ENCODE results near the gene PCBD2. TPM values are rescaled to one million over a fixed set of nuclear protein-coding genes. Genes with fewer than 3 reads are reported as not detected.
"Not testable (repeated sequence)": the region's sequence is repeated elsewhere in the genome, so short reads cannot be mapped to it uniquely, and the experiment has no call there.

Gene PCBD2
- polyA plus RNA-seq, 3 donors from 2014 or later = 2.8 to 9.3 (median 7.1) TPM

GRCh38 chr5:134887593-134888159 is 17.3 kb upstream of the PCBD2 start:
- Mint-ChIP-seq H3K4me3 (no peak overlapping the region), H3K4me1 (peaks cover 15 to 34% of the 10 kb centered on the region in 2 donors), H3K36me3 (peaks cover 3 to 11% (median 3%) of the 10 kb centered on the region in 3 donors), H3K27me3 (ENCODE audit: low read depth in 3 of 3) (no peaks in the 10 kb centered on the region), H3K9me3 (no peaks in the 10 kb centered on the region), H3K27ac (no peak overlapping the region)
- no peak for DNase-seq

DNA sequence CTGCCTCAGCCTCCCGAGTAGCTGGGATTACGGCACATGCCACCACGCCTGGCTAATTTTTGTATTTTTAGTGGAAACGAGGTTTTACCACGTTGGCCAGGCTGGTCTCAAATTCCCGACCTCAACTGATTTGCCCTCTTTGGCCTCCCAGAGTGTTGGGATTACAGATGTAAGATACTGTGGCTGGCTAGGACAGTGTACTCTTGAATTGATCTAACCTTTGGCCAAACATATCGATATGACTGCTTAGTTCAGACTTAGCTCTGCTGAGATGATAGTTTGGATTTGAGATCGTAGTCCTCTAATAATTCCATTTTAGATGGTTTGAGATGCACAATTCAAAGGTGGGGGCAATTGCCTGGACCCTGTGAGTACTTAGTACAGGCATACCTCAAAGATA is 15.6 kb upstream of the PCBD2 start:
- Mint-ChIP-seq H3K27me3 (ENCODE audit: low read depth in 3 of 3) (no peaks in the 10 kb centered on the region), H3K36me3 (peaks cover 6 to 12% (median 7%) of the 10 kb centered on the region in 3 donors), H3K9me3 (no peaks in the 10 kb centered on the region), H3K27ac (no peak overlapping the region), H3K4me1 (peaks cover 16 to 36% of the 10 kb centered on the region in 2 donors), H3K4me3 (no peak overlapping the region)
- DNase-seq = no peak

DNA sequence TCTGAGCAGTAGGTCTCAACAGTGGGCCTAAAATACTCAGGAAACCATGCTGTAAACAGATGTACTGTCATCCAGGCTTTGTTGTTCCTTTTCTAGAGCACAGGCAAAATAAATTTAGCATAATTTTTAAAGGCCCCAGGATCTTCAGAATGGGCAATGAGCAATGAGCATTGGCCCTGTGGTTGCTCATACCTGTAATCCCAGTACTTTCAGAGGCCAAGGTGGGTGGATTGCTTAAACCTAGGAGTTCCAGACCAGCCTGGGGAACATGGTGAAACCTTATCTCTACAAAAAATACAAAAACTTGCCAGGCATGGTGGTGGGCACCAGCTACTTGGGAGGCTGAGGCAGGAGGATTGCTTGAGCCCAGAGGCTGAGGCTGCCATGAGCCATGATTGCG is 13.5 kb upstream of the PCBD2 start:
- peaks cover 5 to 18% of the 10 kb centered on the region in 2 donors for H3K4me1 Mint-ChIP-seq
- no peak overlapping the region for H3K4me3 Mint-ChIP-seq
- no peak for DNase-seq
- no peak overlapping the region for H3K27ac Mint-ChIP-seq
- peaks cover 6 to 12% (median 7%) of the 10 kb centered on the region in 3 donors for H3K36me3 Mint-ChIP-seq
- H3K27me3 Mint-ChIP-seq (ENCODE audit: low read depth in 3 of 3) = no peaks in the 10 kb centered on the region
- H3K9me3 Mint-ChIP-seq = no peaks in the 10 kb centered on the region

DNA sequence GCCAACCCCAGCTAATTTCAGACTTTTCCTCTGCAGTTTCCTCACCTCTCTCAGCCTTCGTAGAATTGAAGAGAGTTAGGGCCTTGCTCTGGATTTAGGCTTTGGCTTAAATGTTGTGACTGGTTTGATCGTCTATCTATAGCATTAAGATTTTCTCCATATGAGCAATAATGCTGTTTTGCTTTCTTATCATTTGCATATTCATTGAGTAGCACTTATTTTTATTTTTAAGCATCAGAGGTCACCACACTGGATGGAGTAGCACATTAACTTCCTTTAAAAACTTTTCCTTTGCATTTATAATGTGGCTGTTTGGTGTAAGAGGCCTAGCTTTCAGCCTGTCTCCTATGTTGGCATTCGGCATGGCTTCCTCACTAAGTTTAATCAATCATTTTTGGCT is 12.6 kb upstream of the PCBD2 start:
- Mint-ChIP-seq H3K4me3 (no peak overlapping the region), H3K27ac (peak overlapping the region in 1 of 6 donors; percentile 26), H3K9me3 (no peaks in the 10 kb centered on the region), H3K4me1 (peaks cover 5 to 18% of the 10 kb centered on the region in 2 donors), H3K36me3 (peaks cover 6 to 12% (median 7%) of the 10 kb centered on the region in 3 donors), H3K27me3 (ENCODE audit: low read depth in 3 of 3) (no peaks in the 10 kb centered on the region)
- DNase-seq = no peak

DNA sequence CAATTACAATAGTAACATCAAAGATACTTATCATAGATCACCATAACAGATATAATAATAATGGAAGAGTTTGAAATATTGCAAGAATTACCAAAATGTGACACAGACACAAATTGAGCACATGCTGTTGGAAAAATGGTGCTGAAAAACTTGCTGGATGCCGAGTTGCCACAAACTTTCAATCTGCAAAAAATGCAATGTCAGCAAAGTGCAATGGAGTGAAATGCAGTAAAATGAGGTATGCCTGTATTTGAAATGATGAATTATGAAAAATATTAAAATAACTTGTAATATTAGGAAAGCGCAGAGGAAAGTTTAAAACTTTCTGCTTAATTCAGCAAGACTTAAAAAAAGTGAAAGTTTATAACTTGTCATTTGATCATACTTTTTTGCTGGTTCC is 12.0 kb upstream of the PCBD2 start:
- no peak for DNase-seq
- Mint-ChIP-seq H3K36me3 (peaks cover 6 to 12% (median 9%) of the 10 kb centered on the region in 3 donors), H3K27me3 (ENCODE audit: low read depth in 3 of 3) (no peaks in the 10 kb centered on the region), H3K4me3 (no peak overlapping the region), H3K4me1 (peaks cover 5 to 18% of the 10 kb centered on the region in 2 donors), H3K9me3 (no peaks in the 10 kb centered on the region), H3K27ac (peak overlapping the region in 2 of 6 donors; percentile 51 to 66)

DNA sequence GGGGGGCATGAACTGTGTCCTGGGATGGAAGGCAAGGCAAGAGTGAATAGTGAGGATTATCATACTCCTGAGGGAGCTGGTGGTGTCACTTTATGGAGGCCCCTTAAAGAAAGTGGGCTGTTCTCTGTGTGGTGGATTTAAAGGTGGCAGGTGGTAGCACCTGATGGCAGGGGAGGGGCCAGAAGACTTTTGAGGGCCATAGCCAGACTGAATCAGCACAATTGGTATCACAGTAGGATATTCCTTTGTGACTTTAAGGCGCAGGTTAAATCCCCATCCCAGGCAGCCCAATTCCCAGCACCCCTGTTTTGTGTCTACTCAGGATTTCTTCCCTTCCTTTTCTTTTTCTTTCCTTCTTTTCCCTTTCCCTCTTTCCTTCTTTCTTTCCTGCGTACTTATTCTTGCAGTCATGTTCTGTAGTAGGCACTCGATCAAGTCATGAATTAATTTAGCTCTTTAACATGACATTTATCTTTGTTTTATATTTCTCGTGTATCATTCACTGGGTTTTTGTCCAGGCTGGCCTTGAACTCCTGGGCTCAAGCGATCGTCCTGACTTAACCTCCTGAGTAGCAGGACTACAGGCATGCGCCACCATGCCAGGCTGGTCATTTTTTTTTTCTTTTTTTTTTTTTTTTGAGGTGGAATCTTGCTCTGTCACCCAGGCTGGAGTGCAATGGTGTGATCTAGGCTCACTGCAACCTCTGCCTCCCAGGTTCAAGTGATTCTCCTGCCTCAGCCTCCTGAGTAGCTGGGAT is 11.0 kb upstream of the PCBD2 start:
- no peak for DNase-seq
- no peaks in the 10 kb centered on the region for H3K9me3 Mint-ChIP-seq
- no peak overlapping the region for H3K4me3 Mint-ChIP-seq
- H3K36me3 Mint-ChIP-seq = peaks cover 6 to 19% (median 11%) of the 10 kb centered on the region in 3 donors
- H3K27ac Mint-ChIP-seq = no peak overlapping the region
- H3K27me3 Mint-ChIP-seq (ENCODE audit: low read depth in 3 of 3) = no peaks in the 10 kb centered on the region
- H3K4me1 Mint-ChIP-seq = peaks cover 5 to 18% of the 10 kb centered on the region in 2 donors

GRCh38 chr5:134902071-134902801 is 2.7 kb upstream of the PCBD2 start:
- H3K4me1 Mint-ChIP-seq = peaks cover 7 to 10% of the 10 kb centered on the region in 2 donors
- peak overlapping the region in 2 of 5 donors; percentile 5 to 18 for H3K4me3 Mint-ChIP-seq
- DNase-seq = no peak
- H3K9me3 Mint-ChIP-seq = no peaks in the 10 kb centered on the region
- H3K36me3 Mint-ChIP-seq = peaks cover 0 to 16% (median 14%) of the 10 kb centered on the region in 3 donors
- peaks cover 5 to 6% (median 6%) of the 10 kb centered on the region in 3 donors for H3K27me3 Mint-ChIP-seq (ENCODE audit: low read depth in 3 of 3)
- H3K27ac Mint-ChIP-seq = peak overlapping the region in 5 of 6 donors; percentile 28 to 84 (median 49)

DNA sequence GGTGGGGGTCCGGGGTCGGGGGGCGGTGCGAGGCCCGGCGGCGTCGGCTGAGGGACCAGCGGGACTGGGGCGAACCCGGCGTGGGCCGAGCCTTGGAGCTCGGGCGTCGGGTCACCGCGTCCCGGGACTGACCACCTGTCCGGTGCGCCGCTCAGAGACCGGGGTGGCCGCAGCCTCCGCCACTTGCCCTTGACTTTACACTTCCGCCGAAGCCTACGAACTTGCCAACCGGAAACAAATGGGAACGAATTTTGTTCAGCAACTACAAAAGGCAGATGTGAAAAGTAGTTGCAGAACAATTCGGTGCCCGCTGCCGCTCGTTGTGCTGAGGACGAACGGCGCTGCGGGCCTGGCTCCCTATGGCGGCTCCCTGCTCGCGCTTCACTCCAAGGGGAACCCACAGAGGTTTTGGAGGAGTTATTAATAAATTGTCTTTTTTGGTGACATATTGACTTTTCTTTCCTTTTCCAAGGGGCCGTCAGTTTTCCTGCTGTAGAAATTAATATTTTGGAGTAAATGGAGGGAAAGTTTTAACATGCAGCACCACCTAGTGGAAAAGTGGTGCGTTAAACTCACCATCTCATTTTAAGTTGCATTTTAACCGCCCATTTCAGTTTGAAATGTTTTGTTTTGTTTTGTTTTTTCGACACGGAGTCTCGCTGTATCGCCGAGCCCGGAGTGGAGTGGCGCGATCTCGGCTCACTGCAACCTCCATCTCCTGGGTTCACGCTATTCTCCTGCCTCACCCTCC is 490 bp downstream of the PCBD2 start:
- Mint-ChIP-seq H3K4me1 (peaks cover 7 to 10% of the 10 kb centered on the region in 2 donors), H3K27ac (peak overlapping the region; percentile 94 to 99 (median 96)), H3K9me3 (no peaks in the 10 kb centered on the region), H3K27me3 (ENCODE audit: low read depth in 3 of 3) (peaks cover 5 to 6% (median 6%) of the 10 kb centered on the region in 3 donors), H3K4me3 (peak overlapping the region; percentile 91 to 99 (median 97)), H3K36me3 (peaks cover 0 to 4% (median 0%) of the 10 kb centered on the region in 3 donors)
- peak; percentile 59 to 65 (median 63) for DNase-seq

GRCh38 chr5:134906811-134907210 is 1.9 kb downstream of the PCBD2 start:
- peaks cover 5 to 6% (median 6%) of the 10 kb centered on the region in 3 donors for H3K27me3 Mint-ChIP-seq (ENCODE audit: low read depth in 3 of 3)
- DNase-seq = no peak
- H3K4me1 Mint-ChIP-seq = peaks cover 7 to 10% of the 10 kb centered on the region in 2 donors

DNA sequence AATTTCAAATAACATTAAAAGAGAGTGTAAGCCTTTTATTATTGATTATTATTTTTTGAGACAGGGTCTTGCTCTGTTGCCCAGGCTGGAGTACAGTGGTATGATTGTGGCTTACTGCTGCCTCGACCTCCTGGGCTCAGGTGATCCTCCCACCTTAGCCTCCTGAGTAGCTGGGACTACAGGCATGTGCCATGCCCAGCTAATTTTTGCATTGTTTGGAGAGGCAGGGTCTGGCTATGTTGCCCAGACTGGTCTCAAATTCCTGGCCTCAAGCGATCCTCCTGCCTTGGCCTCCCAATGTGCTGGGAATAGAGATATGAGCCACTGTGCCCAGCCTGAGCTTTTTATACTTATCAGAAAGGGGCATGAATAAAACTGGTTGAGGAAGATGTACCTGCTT is 5.8 kb downstream of the PCBD2 start:
- not testable (repeated sequence) for DNase-seq; H3K9me3 Mint-ChIP-seq; H3K4me1 Mint-ChIP-seq; H3K36me3 Mint-ChIP-seq; H3K4me3 Mint-ChIP-seq; H3K27me3 Mint-ChIP-seq (ENCODE audit: low read depth in 3 of 3)
- peak overlapping the region in 1 of 6 donors; percentile 1 for H3K27ac Mint-ChIP-seq

More at GRCh38 chr5:134906811-134907210, 1.9 kb downstream of the PCBD2 start:
- Mint-ChIP-seq H3K36me3 (peaks cover 4 to 10% (median 4%) of the 10 kb centered on the region in 3 donors), H3K4me3 (peak overlapping the region in 4 of 5 donors; percentile 58 to 68 (median 66)), H3K27ac (peak overlapping the region; percentile 17 to 94 (median 70)), H3K9me3 (no peaks in the 10 kb centered on the region)

- Mint-ChIP-seq H3K9me3 (no peaks in the 10 kb centered on the region), H3K27me3 (ENCODE audit: low read depth in 3 of 3) (no peaks in the 10 kb centered on the region), H3K27ac (peak overlapping the region in 1 of 6 donors; percentile 1), H3K4me1 (no peaks in the 10 kb centered on the region), H3K4me3 (no peak overlapping the region), H3K36me3 (peaks cover 4 to 7% (median 7%) of the 10 kb centered on the region in 3 donors)
- no peak for DNase-seq
Observed at GRCh38 chr5:134911285-134912206, 6.6 kb downstream of the PCBD2 start.

- peaks cover 8 to 10% (median 10%) of the 10 kb centered on the region in 3 donors for H3K36me3 Mint-ChIP-seq
- no peaks in the 10 kb centered on the region for H3K4me1 Mint-ChIP-seq
- no peaks in the 10 kb centered on the region for H3K27me3 Mint-ChIP-seq (ENCODE audit: low read depth in 3 of 3)
- no peak overlapping the region for H3K4me3 Mint-ChIP-seq
- no peak for DNase-seq
- no peaks in the 10 kb centered on the region for H3K9me3 Mint-ChIP-seq
- no peak overlapping the region for H3K27ac Mint-ChIP-seq
Observed at GRCh38 chr5:134913254-134913653, 8.3 kb downstream of the PCBD2 start.

All from immature natural killer cell (primary cell).